Nephron (organoid): ENCODE results near the gene CD1E.
"Not testable (repeated sequence)": the region's sequence is repeated elsewhere in the genome, so short reads cannot be mapped to it uniquely, and the experiment has no call there.

Experiments
- H3K27ac Mint-ChIP-seq, 3 experiments: 2 replicates each; pipeline ENCODE4 v1.8.0; 2020; ENCODE audit warnings: mixed read lengths in 3 of 3, mild to moderate bottlenecking in 2 of 3, moderate library complexity in 1 of 3
- H3K27me3 Mint-ChIP-seq: 2 replicates; pipeline ENCODE4 v1.8.0; 2021; ENCODE audit warnings: low read depth, mild to moderate bottlenecking, moderate library complexity, mixed read lengths
- H3K36me3 Mint-ChIP-seq: 2 replicates; pipeline ENCODE4 v1.8.0; 2020; ENCODE audit warnings: low read depth, mixed read lengths
- H3K4me1 Mint-ChIP-seq: 2 replicates; pipeline ENCODE4 v1.8.0; 2020; ENCODE audit warnings: mixed read lengths
- H3K4me3 Mint-ChIP-seq, 3 experiments: 2 replicates each; pipeline ENCODE4 v1.8.0; 2020; ENCODE audit warnings: mild to moderate bottlenecking in 3 of 3, mixed read lengths in 3 of 3, moderate library complexity in 2 of 3
- H3K9me3 Mint-ChIP-seq: 2 replicates; pipeline ENCODE4 v1.8.0; 2020; ENCODE audit warnings: mixed read lengths
- TF ChIP-seq, protein P1 (sequence below), 3 experiments: fragments of 200-600 bp; sonication (generic); IDR thresholded peaks; one replicate each; pipeline ENCODE4 v1.5.0; 2021; ENCODE audit warnings: antibody characterized with exemption in 3 of 3; ENCODE audit not compliant: unreplicated experiment in 3 of 3

CD1E gene

DNA sequence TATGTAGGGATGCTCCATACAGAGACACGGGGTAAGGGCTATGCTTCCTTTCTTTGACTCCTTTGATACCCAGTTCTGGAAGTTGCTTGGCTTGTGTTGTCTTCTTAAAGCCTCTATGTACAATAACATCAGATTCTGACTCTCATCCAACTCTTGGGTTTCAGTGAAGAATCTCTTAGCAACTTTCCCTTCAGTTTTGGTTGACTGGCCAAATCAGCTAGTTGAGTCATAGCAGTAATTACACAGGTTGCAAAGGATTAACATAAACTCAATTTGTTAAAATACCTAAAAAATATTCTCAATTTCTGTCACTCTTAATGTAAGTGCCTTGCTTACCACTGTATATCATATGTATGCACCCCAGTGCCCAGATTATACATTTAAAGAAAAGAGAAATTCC is 9.2 kb downstream of the CD1E start:
- Mint-ChIP-seq H3K27me3 (no peaks in the 10 kb centered on the region), H3K9me3 (no peaks in the 10 kb centered on the region), H3K36me3 (no peaks in the 10 kb centered on the region), H3K27ac (no peak overlapping the region), H3K4me3 (no peak overlapping the region), H3K4me1 (no peaks in the 10 kb centered on the region)
- TF ChIP-seq, protein P1, sequence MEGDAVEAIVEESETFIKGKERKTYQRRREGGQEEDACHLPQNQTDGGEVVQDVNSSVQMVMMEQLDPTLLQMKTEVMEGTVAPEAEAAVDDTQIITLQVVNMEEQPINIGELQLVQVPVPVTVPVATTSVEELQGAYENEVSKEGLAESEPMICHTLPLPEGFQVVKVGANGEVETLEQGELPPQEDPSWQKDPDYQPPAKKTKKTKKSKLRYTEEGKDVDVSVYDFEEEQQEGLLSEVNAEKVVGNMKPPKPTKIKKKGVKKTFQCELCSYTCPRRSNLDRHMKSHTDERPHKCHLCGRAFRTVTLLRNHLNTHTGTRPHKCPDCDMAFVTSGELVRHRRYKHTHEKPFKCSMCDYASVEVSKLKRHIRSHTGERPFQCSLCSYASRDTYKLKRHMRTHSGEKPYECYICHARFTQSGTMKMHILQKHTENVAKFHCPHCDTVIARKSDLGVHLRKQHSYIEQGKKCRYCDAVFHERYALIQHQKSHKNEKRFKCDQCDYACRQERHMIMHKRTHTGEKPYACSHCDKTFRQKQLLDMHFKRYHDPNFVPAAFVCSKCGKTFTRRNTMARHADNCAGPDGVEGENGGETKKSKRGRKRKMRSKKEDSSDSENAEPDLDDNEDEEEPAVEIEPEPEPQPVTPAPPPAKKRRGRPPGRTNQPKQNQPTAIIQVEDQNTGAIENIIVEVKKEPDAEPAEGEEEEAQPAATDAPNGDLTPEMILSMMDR (IDR thresholded peaks at IDR 0.05; ENCODE audit: unreplicated experiment in 3 of 3), result no peak

DNA sequence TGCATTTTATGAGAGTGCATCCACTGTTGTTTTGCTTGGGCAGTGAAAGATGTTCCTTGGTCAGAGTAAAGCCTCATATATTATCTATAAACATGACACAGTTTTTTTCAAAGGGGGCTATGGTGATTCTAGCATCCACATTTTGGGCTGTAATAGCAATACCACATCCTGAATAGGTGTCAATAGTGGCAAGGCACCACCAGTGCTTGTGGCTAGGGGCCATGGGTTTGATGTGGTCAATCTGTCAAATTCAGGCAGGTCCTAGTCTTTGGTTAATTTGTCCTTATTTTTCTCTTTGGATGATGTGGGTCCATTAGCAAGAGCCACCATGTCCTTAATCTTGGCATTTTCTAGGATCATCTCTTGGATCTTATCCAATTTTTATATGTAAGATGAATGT is 13.1 kb downstream of the CD1E start:
- no peak overlapping the region for H3K27ac Mint-ChIP-seq
- no peaks in the 10 kb centered on the region for H3K36me3 Mint-ChIP-seq
- peaks cover 5% of the 10 kb centered on the region for H3K9me3 Mint-ChIP-seq
- no peaks in the 10 kb centered on the region for H3K4me1 Mint-ChIP-seq
- no peaks in the 10 kb centered on the region for H3K27me3 Mint-ChIP-seq
- TF ChIP-seq, protein P1 (IDR thresholded peaks at IDR 0.05; ENCODE audit: unreplicated experiment in 3 of 3), result no peak
- no peak overlapping the region for H3K4me3 Mint-ChIP-seq

DNA sequence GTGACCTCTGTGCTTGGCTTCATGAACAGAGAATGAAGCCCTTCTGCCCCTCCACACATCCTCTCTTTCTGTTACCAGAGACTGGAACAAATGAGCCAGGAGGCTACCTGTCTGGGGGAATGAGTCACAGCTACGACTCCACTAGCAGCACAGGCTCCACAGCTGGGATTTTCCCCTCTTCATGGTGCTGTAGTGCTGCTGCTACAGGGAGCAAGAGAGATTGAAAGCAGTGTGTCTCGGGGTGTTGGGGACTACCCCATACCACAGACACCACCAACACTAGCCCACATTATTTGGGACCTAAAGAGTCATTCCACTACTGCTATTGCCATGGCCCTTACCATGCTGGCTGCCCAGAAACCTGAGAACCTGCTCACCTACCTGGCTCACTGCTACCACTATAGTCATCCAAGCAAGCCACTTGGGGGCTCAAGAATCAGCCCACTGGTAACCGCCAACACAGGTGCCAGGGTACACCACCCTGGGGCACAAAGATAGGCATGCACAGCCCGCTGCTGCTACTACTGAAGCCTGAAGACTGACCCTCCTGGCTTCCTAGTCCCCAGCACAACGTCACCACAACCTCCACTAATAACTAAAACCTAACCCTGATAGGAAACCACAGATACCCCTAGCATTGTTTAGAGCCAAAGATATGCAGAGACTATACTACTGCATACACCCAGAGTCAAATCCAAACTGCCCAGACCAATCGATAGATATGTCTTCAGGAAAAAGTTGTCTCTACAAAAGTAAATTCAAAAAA is 17.7 kb downstream of the CD1E start:
- H3K9me3 Mint-ChIP-seq, result peaks cover 11% of the 10 kb centered on the region
- no peaks in the 10 kb centered on the region for H3K36me3 Mint-ChIP-seq
- H3K27ac Mint-ChIP-seq, result no peak overlapping the region
- TF ChIP-seq, protein P1 (IDR thresholded peaks at IDR 0.05; ENCODE audit: unreplicated experiment in 3 of 3), result no peak
- no peaks in the 10 kb centered on the region for H3K4me1 Mint-ChIP-seq
- H3K4me3 Mint-ChIP-seq, result no peak overlapping the region
- H3K27me3 Mint-ChIP-seq, result no peaks in the 10 kb centered on the region

DNA sequence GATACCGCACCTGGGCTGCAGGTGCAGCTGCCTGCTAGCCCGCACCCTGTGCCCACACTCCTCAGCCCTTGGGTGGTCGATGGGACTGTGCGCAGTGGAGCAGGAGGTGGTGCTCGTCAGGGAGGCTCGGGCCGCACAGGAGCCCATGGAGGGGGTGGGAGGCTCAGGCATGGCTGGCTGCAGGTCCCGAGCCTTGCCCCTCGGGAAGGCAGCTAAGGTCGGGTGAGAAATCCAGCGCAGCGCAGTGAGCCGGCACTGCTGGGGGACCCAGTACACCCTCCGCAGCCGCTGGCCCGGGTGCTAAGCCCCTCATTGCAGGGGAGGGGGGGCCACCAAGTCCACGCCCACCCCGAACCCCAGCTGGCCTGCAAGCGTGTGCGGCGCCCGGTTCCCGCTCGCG is 20.4 kb downstream of the CD1E start:
- not testable (repeated sequence) for H3K27ac Mint-ChIP-seq, H3K27me3 Mint-ChIP-seq, H3K36me3 Mint-ChIP-seq, H3K4me3 Mint-ChIP-seq, H3K4me1 Mint-ChIP-seq
- peaks cover 11% of the 10 kb centered on the region for H3K9me3 Mint-ChIP-seq

DNA sequence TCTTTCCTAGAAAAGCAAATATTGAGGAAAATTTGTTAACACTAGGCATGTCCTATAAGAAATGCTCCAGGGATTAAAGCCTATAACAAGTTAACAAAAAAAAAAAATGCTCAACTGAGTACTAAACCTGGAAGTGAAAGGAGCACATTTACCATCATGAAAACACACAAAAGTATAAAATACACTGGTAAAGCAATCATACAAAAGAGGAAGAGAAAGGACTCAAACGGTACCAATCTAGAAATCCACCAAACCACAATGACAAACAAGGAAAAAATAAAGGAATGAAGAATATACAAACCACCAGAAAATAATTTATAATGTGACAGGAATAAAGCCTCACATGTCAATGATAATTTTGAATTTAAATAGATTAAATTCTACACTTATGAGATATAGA is 21.2 kb downstream of the CD1E start:
- Mint-ChIP-seq H3K36me3 (no peaks in the 10 kb centered on the region), H3K9me3 (peaks cover 11% of the 10 kb centered on the region), H3K27ac (no peak overlapping the region), H3K27me3 (no peaks in the 10 kb centered on the region), H3K4me3 (no peak overlapping the region), H3K4me1 (no peaks in the 10 kb centered on the region)
- TF ChIP-seq, protein P1 (IDR thresholded peaks at IDR 0.05; ENCODE audit: unreplicated experiment in 3 of 3), result no peak

DNA sequence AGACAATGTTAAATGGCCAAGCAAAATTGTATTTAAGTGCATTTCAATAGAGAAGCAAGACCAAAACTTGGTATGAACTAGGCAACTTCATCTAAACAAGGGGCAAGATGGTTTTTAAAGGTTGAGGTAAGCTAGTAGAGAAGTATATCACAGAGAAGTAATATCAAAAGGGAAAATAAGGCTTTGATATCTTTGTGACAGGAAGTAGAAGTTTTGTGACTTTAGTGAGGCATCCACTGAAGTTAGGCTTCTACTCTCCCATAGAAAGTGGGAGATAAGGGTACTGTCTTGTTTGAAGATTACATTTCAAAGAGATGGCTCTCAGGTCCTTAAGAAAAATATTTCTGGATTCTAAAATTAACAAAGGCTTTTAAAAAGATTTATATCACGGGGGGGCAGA is 36.6 kb downstream of the CD1E start:
- no peak overlapping the region for H3K27ac Mint-ChIP-seq

More for the DNA sequence above, 36.6 kb downstream of the CD1E start:
- no peaks in the 10 kb centered on the region for H3K9me3 Mint-ChIP-seq
- H3K27me3 Mint-ChIP-seq, result peaks cover under 1% of the 10 kb centered on the region
- H3K4me3 Mint-ChIP-seq, result no peak overlapping the region
- TF ChIP-seq, protein P1 (IDR thresholded peaks at IDR 0.05; ENCODE audit: unreplicated experiment in 3 of 3), result no peak
- H3K36me3 Mint-ChIP-seq, result no peaks in the 10 kb centered on the region
- no peaks in the 10 kb centered on the region for H3K4me1 Mint-ChIP-seq
